DMS53 treated with DMSO at 0.1 percent for 48 hours (cell line): ENCODE measurements around the gene CACTIN.
"Not testable (repeated sequence)": the region's sequence is repeated elsewhere in the genome, so short reads cannot be mapped to it uniquely, and the experiment has no call there.

ENCODE experiments used
- DNase-seq: peaks from one replicate; lab custom pipeline; 2025; ENCODE audit not compliant: unreplicated experiment; lab: John Stamatoyannopoulos, UW

The CACTIN gene

GRCh38 chr19:3628766-3629165 is 2.2 kb upstream of the CACTIN start:
- not testable (repeated sequence) for DNase-seq

GRCh38 chr19:3627351-3627723 is 747 bp upstream of the CACTIN start:
- no peak for DNase-seq

DNA sequence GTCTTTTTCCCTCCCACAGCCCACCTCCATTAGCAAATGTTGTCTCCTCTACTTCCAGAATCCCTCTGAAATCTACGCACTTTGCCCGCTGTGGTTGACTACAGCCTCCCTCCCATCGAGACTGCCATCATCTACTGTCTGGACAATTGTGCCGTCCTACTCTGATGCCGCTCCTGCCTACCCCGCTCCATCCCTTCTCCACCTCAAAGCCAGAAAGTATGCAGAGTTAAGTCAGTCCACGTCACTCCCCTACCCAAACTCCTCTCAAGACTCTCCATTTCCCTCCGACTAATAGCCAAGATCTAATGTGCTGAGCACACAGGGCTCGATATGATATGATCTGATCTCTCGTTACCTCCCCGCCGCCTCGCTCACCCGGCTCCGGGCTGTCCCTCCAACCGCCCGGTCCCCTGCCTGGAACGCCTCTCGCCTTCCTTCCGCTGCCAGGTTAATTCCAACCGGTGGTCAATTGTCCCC is 556 bp downstream of the CACTIN start:
- no peak for DNase-seq

DNA sequence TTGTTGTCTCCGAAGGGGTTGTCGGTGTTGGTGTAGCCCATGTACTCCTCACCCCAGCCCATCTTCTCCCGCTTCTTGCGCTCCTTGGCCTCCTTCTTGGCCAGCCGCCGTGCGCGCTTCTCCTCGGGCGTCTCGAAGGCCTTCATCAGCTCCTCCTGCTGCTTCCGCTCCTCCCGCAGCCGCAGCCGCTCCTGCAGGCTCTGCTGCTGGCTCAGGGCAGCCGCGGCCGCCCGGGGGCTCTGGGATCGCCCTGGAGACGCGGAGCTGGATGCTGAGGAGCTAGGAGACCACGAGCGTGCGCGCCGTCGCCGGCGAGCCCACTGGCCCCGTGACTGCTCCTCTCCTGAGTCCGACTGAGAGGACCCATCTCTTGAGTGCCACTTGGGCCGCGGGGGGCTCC is 2.9 kb downstream of the CACTIN start:
- DNase-seq, result no peak

DNA sequence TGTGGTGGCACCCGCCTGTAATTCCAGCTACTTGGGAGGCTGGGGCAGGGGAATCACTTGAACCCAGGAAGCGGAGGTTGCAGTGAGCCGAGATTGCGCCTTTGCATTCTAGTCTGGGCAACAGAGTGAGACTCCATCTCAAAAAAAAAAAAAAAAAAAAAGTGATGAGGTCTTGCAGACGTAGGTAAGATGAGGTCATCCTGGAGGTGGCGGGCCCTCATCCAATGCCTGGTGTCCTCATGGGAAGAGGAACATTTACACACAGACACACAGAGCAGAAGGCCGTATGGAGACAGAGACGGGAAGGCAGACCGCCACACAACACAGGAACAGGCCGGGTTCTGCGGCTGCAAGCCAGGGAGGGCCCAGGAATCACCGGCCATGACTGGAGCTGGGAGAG is 4.4 kb downstream of the CACTIN start:
- no peak for DNase-seq

DNA sequence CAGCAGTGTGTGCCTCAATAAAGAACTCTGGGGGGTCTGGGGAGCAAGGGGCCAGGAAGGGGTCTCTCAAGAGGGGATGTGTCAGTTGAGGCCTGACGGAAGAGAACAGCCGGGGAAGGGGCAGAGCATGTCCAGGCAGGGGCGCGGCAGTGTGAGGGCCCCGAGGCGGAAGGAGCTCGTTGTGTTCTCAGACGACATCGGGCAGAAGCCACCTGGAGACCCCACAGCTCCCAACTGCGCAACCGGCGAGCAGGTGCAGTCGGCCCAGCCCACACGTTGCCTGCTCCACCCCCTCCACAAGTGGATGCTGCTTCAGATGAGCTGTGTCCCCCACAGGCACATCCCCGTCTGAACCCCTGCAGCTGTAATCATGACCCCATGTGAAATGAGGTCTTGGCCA is 4.9 kb downstream of the CACTIN start:
- no peak for DNase-seq

GRCh38 chr19:3620817-3621547 is 5.6 kb downstream of the CACTIN start:
- no peak for DNase-seq

- DNase-seq, result no peak
These were observed 6.3 kb downstream of the CACTIN start for GRCh38 chr19:3620145-3620816.

- no peak for DNase-seq
These were observed 7.0 kb downstream of the CACTIN start for GRCh38 chr19:3619631-3620012.

DNA sequence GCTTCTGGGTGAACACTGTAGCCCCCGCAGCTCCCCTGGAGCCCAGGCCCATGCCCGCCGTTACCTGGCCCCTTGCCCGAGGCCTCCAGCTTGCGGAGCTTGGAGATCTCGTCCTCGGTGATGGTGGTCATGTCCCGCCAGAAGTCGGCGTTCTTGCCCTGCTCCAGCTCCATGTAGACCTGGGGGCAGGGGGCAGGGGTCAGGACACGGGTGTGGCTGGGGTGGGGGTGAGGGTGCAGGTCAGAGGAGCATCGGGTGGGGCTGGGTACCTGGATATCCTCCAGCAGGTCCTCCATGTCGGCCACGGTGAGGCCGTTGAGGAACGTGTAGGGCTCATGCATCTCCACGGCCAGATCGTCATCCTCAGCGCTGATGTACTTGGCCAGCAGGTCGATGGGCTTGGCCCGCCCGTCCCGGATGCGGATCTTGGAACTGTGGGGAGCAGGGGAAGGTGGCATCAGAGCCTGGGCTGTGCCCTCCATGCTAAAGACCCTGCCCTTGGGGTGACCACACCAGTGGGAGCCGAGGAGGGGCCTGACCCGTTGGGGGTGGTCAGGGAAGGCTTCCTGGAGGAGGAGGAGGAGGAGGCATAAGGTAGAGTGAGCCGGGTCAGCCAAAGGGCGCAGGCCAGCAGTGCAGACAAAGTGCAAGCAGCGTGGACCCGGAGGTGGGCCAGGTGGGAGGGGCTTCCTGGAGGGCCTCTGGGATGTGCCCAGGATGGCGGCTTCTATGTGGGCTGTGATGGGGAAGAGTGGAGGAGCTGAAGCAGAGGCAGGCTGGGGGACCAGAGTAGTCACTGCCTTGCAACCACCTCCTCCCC is 7.6 kb downstream of the CACTIN start:
- no peak for DNase-seq

- no peak for DNase-seq
These were observed 8.3 kb downstream of the CACTIN start for GRCh38 chr19:3618144-3618810.

GRCh38 chr19:3617463-3617862 is 9.1 kb downstream of the CACTIN start:
- no peak for DNase-seq

DNA sequence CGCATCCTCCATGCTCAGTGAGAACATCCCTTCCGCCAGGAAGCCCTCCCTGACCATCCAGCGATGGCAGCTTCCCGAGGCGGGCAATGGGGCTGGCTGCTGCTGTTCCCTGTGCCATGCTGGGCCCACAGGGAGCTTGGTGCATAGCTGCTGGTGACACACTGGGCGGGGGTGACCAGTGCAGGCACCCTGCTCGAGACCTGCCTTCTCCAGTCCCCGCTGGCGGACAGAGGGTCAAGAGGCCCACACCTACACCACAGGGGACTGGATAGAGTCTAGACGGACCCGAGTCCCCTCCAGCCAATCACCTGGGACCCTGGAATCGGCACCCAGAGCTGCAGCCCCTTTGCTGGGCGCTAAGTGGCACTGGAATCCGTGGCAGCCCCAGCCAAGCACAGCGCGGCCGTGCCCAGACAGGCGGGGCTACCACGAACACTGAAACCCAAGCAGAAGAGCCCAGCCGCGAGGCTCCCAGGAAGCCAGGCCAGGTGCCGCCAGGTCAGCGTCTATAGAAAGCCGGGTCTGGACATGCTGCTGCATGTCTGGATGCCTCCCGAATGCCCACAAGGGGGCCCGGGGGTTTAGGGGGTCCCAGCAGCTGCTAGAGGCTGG is 11.0 kb downstream of the CACTIN start:
- no peak for DNase-seq

- DNase-seq, result no peak
These were observed 11.6 kb downstream of the CACTIN start for GRCh38 chr19:3614858-3615505.

DNA sequence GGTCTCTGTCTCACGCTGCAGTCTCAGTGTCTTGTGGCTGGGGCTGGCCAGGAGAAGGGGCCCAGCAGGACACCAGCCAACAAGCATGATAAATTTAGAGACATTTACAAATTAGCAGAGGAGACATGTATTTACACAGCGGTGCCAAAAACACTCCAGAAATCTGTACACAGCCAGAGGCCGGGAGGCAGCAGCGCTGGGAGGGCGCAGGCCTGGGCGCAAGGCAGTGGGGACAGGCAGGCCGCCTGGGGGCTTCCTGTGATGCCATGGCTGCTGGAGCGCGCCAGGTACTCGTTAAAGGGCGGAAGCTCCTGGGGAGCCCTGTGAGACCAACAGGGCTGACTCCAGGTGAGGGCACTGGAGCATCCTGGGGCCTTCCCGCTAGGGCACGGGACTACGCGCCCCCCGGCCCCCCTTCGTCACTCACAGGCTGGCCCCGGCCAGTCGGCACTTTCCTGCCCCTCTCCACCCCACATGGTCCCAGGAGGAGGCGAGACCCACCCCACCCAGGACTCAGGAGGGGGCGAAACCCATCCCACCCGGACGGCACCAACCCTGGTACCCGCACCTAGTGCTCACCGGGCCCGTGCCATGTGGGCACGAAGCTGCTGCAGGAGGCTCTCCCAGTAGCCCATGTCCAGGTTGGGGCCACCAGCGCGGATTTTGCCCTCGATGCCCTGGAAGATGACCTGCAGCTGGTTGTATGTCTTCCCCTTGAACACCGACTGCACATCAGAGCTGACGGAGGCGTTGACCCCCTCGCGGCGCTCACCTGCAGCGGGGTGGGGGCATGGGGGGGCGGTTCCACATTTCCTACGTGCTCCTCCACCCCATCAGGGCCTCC is 12.6 kb downstream of the CACTIN start:
- DNase-seq, result no peak

- no peak for DNase-seq
These were observed 13.5 kb downstream of the CACTIN start for GRCh38 chr19:3612901-3613741.

DNA sequence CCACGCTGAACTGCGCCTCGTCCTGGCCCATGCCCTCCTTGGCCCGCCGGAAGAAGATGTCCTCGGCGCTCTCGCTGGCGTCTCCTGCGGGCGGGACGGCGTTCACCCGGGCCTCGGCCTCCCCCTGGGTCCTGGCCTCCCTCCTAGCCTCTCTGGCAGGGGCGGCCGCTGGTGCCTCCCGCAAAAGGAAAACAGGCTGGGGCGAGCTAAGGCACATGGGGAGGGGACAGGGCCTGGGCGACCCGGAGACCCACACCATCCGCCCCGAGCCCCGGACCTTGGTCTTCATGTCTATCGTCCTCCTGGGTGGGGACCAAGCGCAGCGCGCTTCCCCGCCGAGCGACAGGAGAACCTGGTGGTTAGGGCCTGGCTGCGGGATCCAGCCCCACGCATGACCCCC is 14.3 kb downstream of the CACTIN start:
- no peak for DNase-seq

- DNase-seq, result no peak
These were observed 14.7 kb downstream of the CACTIN start for GRCh38 chr19:3611841-3612240.
